ENCODE measurements around the gene COL1A1.

Gene COL1A1

GRCh38 chr17:50237901-50238300, 36.5 kb upstream of the COL1A1 start:
- DNase-seq (ENCODE audit: low spot score): no peak
- no peak overlapping the region for H3K27ac ChIP-seq
- TF ChIP-seq, protein P1, sequence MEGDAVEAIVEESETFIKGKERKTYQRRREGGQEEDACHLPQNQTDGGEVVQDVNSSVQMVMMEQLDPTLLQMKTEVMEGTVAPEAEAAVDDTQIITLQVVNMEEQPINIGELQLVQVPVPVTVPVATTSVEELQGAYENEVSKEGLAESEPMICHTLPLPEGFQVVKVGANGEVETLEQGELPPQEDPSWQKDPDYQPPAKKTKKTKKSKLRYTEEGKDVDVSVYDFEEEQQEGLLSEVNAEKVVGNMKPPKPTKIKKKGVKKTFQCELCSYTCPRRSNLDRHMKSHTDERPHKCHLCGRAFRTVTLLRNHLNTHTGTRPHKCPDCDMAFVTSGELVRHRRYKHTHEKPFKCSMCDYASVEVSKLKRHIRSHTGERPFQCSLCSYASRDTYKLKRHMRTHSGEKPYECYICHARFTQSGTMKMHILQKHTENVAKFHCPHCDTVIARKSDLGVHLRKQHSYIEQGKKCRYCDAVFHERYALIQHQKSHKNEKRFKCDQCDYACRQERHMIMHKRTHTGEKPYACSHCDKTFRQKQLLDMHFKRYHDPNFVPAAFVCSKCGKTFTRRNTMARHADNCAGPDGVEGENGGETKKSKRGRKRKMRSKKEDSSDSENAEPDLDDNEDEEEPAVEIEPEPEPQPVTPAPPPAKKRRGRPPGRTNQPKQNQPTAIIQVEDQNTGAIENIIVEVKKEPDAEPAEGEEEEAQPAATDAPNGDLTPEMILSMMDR (IDR thresholded peaks at IDR 0.05): no peak
- no peak overlapping the region for H3K4me3 ChIP-seq

GRCh38 chr17:50234581-50234980, 33.1 kb upstream of the COL1A1 start:
- no peak overlapping the region for H3K4me3 ChIP-seq
- TF ChIP-seq, protein P1 (IDR thresholded peaks at IDR 0.05): no peak
- H3K27ac ChIP-seq: no peak overlapping the region
- DNase-seq (ENCODE audit: low spot score): no peak

DNA sequence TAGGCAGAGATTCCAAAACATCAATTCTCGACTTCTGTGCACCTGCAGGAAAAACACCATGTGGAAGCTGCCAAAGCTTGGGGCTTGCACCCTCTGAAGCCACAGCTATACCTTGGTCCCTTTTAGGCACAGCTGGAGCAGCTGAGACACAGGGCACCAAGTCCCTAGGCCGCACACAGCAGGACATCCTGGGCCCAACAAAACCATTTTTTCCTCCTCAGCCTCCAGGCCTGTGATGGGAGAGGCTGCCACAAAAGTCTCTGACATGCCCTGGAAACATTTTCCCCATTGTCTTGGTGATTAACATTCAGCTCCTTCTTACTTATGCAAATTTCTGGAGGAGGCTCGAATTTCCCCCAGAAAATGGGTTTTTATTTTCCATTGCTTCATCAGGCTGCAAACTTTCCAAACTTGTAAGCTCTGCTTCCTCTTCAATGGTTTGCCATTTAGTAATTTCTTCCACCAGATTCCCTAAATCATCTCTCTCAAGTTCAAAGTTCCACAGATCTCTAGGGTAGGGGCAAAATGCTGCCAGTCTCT, 24.3 kb upstream of the COL1A1 start:
- TF ChIP-seq, protein P1 (IDR thresholded peaks at IDR 0.05): no peak
- no peak for DNase-seq (ENCODE audit: low spot score)
- no peak overlapping the region for H3K4me3 ChIP-seq
- H3K27ac ChIP-seq: no peak overlapping the region

DNA sequence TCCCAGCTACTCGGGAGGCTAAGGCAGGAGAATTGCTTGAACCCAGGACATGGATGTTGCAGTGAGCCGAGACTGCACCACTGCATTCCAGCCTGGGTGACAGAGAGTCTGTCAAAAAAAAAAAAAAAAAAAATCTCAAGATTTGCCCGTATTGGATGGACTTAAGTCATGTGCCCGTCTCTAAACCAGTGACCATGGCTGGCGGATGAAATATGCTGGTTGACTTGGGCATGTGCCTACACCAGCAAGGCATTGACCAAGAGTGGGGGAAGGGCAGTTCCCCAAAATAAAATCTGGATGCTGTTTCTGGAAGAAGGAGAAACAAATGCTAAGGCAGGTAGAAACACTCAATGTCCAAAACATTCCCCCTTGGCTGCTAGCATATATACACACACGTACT, 21.5 kb upstream of the COL1A1 start:
- peak overlapping the region; percentile 82 to 94 for H3K27ac ChIP-seq
- peak overlapping the region; percentile 38 for H3K4me3 ChIP-seq
- TF ChIP-seq, protein P1 (IDR thresholded peaks at IDR 0.05): no peak
- DNase-seq (ENCODE audit: low spot score): no peak

DNA sequence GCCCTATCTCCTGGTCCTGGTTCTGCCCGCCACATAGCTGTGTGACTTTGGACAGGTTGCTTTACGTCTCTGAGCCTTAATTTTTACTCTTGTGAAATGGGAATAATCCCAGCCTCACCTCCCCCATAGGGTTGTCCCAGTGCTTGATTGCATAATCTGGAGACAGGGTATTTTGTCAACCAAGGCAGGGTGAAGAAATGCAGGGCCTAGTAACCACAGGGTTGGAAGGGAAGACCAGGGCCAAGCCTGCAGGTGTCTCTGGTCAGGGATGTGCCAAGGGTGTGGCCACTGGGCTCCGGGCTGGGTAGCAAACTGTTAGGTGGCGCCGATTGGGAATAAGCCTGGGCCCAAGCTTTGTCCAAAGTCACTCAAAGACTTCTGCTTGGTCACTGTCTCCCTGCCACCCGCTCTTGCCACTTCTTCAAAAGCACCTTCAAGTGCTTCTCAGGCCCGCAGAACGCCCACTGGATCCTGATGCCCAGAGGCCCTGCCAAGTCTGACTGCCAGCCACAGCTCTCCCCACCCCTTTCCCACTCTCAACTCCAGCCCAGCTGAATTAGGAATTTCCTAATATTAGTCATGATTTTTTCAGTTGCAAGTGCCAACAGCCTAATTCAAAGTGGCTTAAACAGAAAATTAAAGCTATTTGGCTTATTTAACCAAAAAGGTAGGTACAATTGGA, 20.6 kb upstream of the COL1A1 start:
- peak overlapping the region; percentile 38 for H3K4me3 ChIP-seq
- DNase-seq (ENCODE audit: low spot score): peak; percentile 92
- TF ChIP-seq, protein P1 (IDR thresholded peaks at IDR 0.05): no peak
- peak overlapping the region; percentile 82 to 94 for H3K27ac ChIP-seq

- TF ChIP-seq, protein P1 (IDR thresholded peaks at IDR 0.05): no peak
- Histone ChIP-seq H3K4me3 (peak overlapping the region; percentile 38), H3K27ac (peak overlapping the region; percentile 82 to 94)
- no peak for DNase-seq (ENCODE audit: low spot score)
These were observed 19.9 kb upstream of the COL1A1 start for GRCh38 chr17:50221266-50221863.

GRCh38 chr17:50220811-50221210, 19.4 kb upstream of the COL1A1 start:
- TF ChIP-seq, protein P1 (IDR thresholded peaks at IDR 0.05): no peak
- Histone ChIP-seq H3K4me3 (no peak overlapping the region), H3K27ac (peak overlapping the region; percentile 82 to 94)
- no peak for DNase-seq (ENCODE audit: low spot score)

Measured in coronary artery (tissue), 2 donors.